ENCODE data around the gene PGA4. TPM values are rescaled to one million over a fixed set of nuclear protein-coding genes. Genes with fewer than 3 reads are reported as not detected.
"Not testable (repeated sequence)": the region's sequence is repeated elsewhere in the genome, so short reads cannot be mapped to it uniquely, and the experiment has no call there.

Gene PGA4
- polyA plus RNA-seq, 3 donors = 1.5 to 33.5 (median 7.0) TPM

GRCh38 chr11:61219016-61219415, 3.1 kb upstream of the PGA4 start:
- H3K27ac ChIP-seq (ENCODE audit: low read depth in 1 of 2, low read length in 2 of 2); H3K9ac ChIP-seq (ENCODE audit: insufficient read depth, low read length, poor library complexity, severe bottlenecking); H2AFZ ChIP-seq (ENCODE audit: insufficient read depth, low read depth, low read length, poor library complexity, severe bottlenecking); H3K27ac Mint-ChIP-seq; H3K9me3 Mint-ChIP-seq; DNase-seq; H3K27me3 ChIP-seq (ENCODE audit: control insufficient read depth in 2 of 2, insufficient read depth in 2 of 2, low read length in 2 of 2); H3K4me3 Mint-ChIP-seq; H3K9me3 ChIP-seq (replicated peaks in 1 of 2; ENCODE audit: control insufficient read depth in 1 of 2, insufficient read depth in 1 of 2, low read length in 2 of 2); H3K4me1 ChIP-seq (ENCODE audit: control insufficient read depth in 1 of 2, insufficient read depth in 2 of 2, low read length in 2 of 2); H3K79me2 ChIP-seq (ENCODE audit: insufficient read depth, low read length); H3K4me2 ChIP-seq (replicated peaks; ENCODE audit: extremely low read depth, low read length, poor library complexity, severe bottlenecking); H3K36me3 ChIP-seq (replicated peaks in 1 of 2; ENCODE audit: control insufficient read depth in 1 of 2, insufficient read depth in 2 of 2, low read length in 2 of 2); H3K36me3 Mint-ChIP-seq; intact Hi-C loops (cut with micrococcal nuclease); H4K20me1 ChIP-seq (ENCODE audit: insufficient read depth, low read length); H3K27me3 Mint-ChIP-seq (ENCODE audit: low read depth in 3 of 3); H3K4me1 Mint-ChIP-seq; H3K4me3 ChIP-seq (replicated peaks in 1 of 3; ENCODE audit: low read depth in 2 of 3, low read length in 3 of 3): not testable (repeated sequence)
- WGBS (ENCODE audit: insufficient coverage) = no CpG with 5 or more reads among the region's 5 CpGs

- intact Hi-C loops (cut with micrococcal nuclease) = not testable (repeated sequence)
Measured at GRCh38 chr11:61222692-61223091, 545 bp downstream of the PGA4 start.

GRCh38 chr11:61226457-61227137, 4.5 kb downstream of the PGA4 start:
- H3K27me3 ChIP-seq (ENCODE audit: control insufficient read depth in 2 of 2, insufficient read depth in 2 of 2, low read length in 2 of 2); H3K27me3 Mint-ChIP-seq (ENCODE audit: low read depth in 3 of 3); H3K4me1 Mint-ChIP-seq; H3K79me2 ChIP-seq (ENCODE audit: insufficient read depth, low read length); H3K9me3 ChIP-seq (replicated peaks in 1 of 2; ENCODE audit: control insufficient read depth in 1 of 2, insufficient read depth in 1 of 2, low read length in 2 of 2); H3K9me3 Mint-ChIP-seq; intact Hi-C loops (cut with micrococcal nuclease); H3K4me1 ChIP-seq (ENCODE audit: control insufficient read depth in 1 of 2, insufficient read depth in 2 of 2, low read length in 2 of 2); H2AFZ ChIP-seq (ENCODE audit: insufficient read depth, low read depth, low read length, poor library complexity, severe bottlenecking); H3K4me3 Mint-ChIP-seq; H3K27ac Mint-ChIP-seq; H3K4me3 ChIP-seq (replicated peaks in 1 of 3; ENCODE audit: low read depth in 2 of 3, low read length in 3 of 3); H3K4me2 ChIP-seq (replicated peaks; ENCODE audit: extremely low read depth, low read length, poor library complexity, severe bottlenecking); H3K36me3 Mint-ChIP-seq; H4K20me1 ChIP-seq (ENCODE audit: insufficient read depth, low read length); H3K9ac ChIP-seq (ENCODE audit: insufficient read depth, low read length, poor library complexity, severe bottlenecking); H3K27ac ChIP-seq (ENCODE audit: low read depth in 1 of 2, low read length in 2 of 2); H3K36me3 ChIP-seq (replicated peaks in 1 of 2; ENCODE audit: control insufficient read depth in 1 of 2, insufficient read depth in 2 of 2, low read length in 2 of 2); DNase-seq: not testable (repeated sequence)
- no CpG with 5 or more reads among the region's 10 CpGs for WGBS (ENCODE audit: insufficient coverage)

More at GRCh38 chr11:61222692-61223091, 545 bp downstream of the PGA4 start:
- H3K79me2 ChIP-seq (ENCODE audit: insufficient read depth, low read length); H3K27ac Mint-ChIP-seq; H3K4me1 ChIP-seq (ENCODE audit: control insufficient read depth in 1 of 2, insufficient read depth in 2 of 2, low read length in 2 of 2); H3K9me3 Mint-ChIP-seq; H3K27me3 Mint-ChIP-seq (ENCODE audit: low read depth in 3 of 3); H3K27me3 ChIP-seq (ENCODE audit: control insufficient read depth in 2 of 2, insufficient read depth in 2 of 2, low read length in 2 of 2); H3K9me3 ChIP-seq (replicated peaks in 1 of 2; ENCODE audit: control insufficient read depth in 1 of 2, insufficient read depth in 1 of 2, low read length in 2 of 2); H3K4me3 ChIP-seq (replicated peaks in 1 of 3; ENCODE audit: low read depth in 2 of 3, low read length in 3 of 3); H3K9ac ChIP-seq (ENCODE audit: insufficient read depth, low read length, poor library complexity, severe bottlenecking); DNase-seq; H3K4me2 ChIP-seq (replicated peaks; ENCODE audit: extremely low read depth, low read length, poor library complexity, severe bottlenecking); H2AFZ ChIP-seq (ENCODE audit: insufficient read depth, low read depth, low read length, poor library complexity, severe bottlenecking); H3K36me3 ChIP-seq (replicated peaks in 1 of 2; ENCODE audit: control insufficient read depth in 1 of 2, insufficient read depth in 2 of 2, low read length in 2 of 2); H3K27ac ChIP-seq (ENCODE audit: low read depth in 1 of 2, low read length in 2 of 2); H3K4me3 Mint-ChIP-seq; H3K4me1 Mint-ChIP-seq; H4K20me1 ChIP-seq (ENCODE audit: insufficient read depth, low read length); H3K36me3 Mint-ChIP-seq: not testable (repeated sequence)
- no CpG with 5 or more reads among the region's 5 CpGs for WGBS (ENCODE audit: insufficient coverage)

GRCh38 chr11:61229458-61229857, 7.3 kb downstream of the PGA4 start:
- WGBS (ENCODE audit: insufficient coverage) = no CpG with 5 or more reads among the region's 6 CpGs

More at GRCh38 chr11:61229458-61229857, 7.3 kb downstream of the PGA4 start:
- H3K9me3 Mint-ChIP-seq; DNase-seq; H3K36me3 Mint-ChIP-seq; H3K9ac ChIP-seq (ENCODE audit: insufficient read depth, low read length, poor library complexity, severe bottlenecking); H2AFZ ChIP-seq (ENCODE audit: insufficient read depth, low read depth, low read length, poor library complexity, severe bottlenecking); H3K27me3 Mint-ChIP-seq (ENCODE audit: low read depth in 3 of 3); intact Hi-C loops (cut with micrococcal nuclease); H3K27ac ChIP-seq (ENCODE audit: low read depth in 1 of 2, low read length in 2 of 2); H3K27me3 ChIP-seq (ENCODE audit: control insufficient read depth in 2 of 2, insufficient read depth in 2 of 2, low read length in 2 of 2); H3K4me3 Mint-ChIP-seq; H3K79me2 ChIP-seq (ENCODE audit: insufficient read depth, low read length); H3K9me3 ChIP-seq (replicated peaks in 1 of 2; ENCODE audit: control insufficient read depth in 1 of 2, insufficient read depth in 1 of 2, low read length in 2 of 2); H3K4me1 Mint-ChIP-seq; H3K4me3 ChIP-seq (replicated peaks in 1 of 3; ENCODE audit: low read depth in 2 of 3, low read length in 3 of 3); H4K20me1 ChIP-seq (ENCODE audit: insufficient read depth, low read length); H3K4me2 ChIP-seq (replicated peaks; ENCODE audit: extremely low read depth, low read length, poor library complexity, severe bottlenecking); H3K27ac Mint-ChIP-seq; H3K36me3 ChIP-seq (replicated peaks in 1 of 2; ENCODE audit: control insufficient read depth in 1 of 2, insufficient read depth in 2 of 2, low read length in 2 of 2); H3K4me1 ChIP-seq (ENCODE audit: control insufficient read depth in 1 of 2, insufficient read depth in 2 of 2, low read length in 2 of 2): not testable (repeated sequence)

Measured in CD14-positive monocyte (primary cell).